Astrocyte of the cerebellum (primary cell): ENCODE measurements around the gene LRRC45.
A peak's percentile ranks its signal among the peaks of the same experiment; 100 is the strongest.

Experiments
- DNase-seq: peaks from one replicate; pipeline ENCODE4 v3.0.0-alpha.2; 2011; ENCODE audit warnings: low read depth
- H3K4me3 ChIP-seq: 2 replicates; pipeline ENCODE4 v1.5.1; 2011; ENCODE audit warnings: mild to moderate bottlenecking, low read depth, low read length, moderate library complexity
- CTCF ChIP-seq: IDR thresholded peaks from 2 replicates; pipeline ENCODE4 v1.5.1; 2012; ENCODE audit warnings: low read length, low read depth, moderate library complexity, mild to moderate bottlenecking; ENCODE audit errors: missing control alignments
- in situ Hi-C: cut with HindIII; loops from 2 replicates; pipeline ENCODE4 v1.10.0; 2017; ENCODE audit warnings: low sequenced_read_pairs

The LRRC45 gene

GRCh38 chr17:81999587-81999975 lies 23.5 kb upstream of the LRRC45 start:
- no peak overlapping the region for H3K4me3 ChIP-seq
- no peak for TF ChIP-seq CTCF
- in situ Hi-C loops = no loop called here
- no peak for DNase-seq

GRCh38 chr17:81999976-82000802 lies 22.9 kb upstream of the LRRC45 start:
- in situ Hi-C loops = no loop called here
- DNase-seq = no peak
- no peak overlapping the region for H3K4me3 ChIP-seq
- no peak for TF ChIP-seq CTCF

- in situ Hi-C loops = no loop called here
- no peak for TF ChIP-seq CTCF
- no peak overlapping the region for H3K4me3 ChIP-seq
- no peak for DNase-seq
Measured at GRCh38 chr17:82000803-82001570, 22.1 kb upstream of the LRRC45 start.

- H3K4me3 ChIP-seq = no peak overlapping the region
- DNase-seq = no peak
- in situ Hi-C loops = no loop called here
- TF ChIP-seq CTCF = no peak
Measured at GRCh38 chr17:82001571-82002056, 21.5 kb upstream of the LRRC45 start.

- in situ Hi-C loops = no loop called here
- DNase-seq = peak; percentile 83
- no peak overlapping the region for H3K4me3 ChIP-seq
Measured at GRCh38 chr17:82003411-82004381, 19.4 kb upstream of the LRRC45 start.

More at GRCh38 chr17:82003411-82004381, 19.4 kb upstream of the LRRC45 start:
- TF ChIP-seq CTCF = no peak
